WTC11 (cell line): Measurements from ENCODE around the gene AFP. TPM values are rescaled to one million over a fixed set of nuclear protein-coding genes. Genes with fewer than 3 reads are reported as not detected.

Experiments
- ATAC-seq: fragments of 200-7000 bp; cut with Tn5 transposase; 2 replicates; pipeline ENCODE4 v1.10.0; 2021; ENCODE audit warnings: mild to moderate bottlenecking, moderate library complexity
- CTCF ChIA-PET: fragments of 300-600 bp; sonication (Branson Sonifier 250); formaldehyde crosslinking; loops from one replicate; lab custom pipeline; 2021; ENCODE audit warnings: antibody characterized with exemption; lab: Charles Lee
- POLR2A ChIA-PET: fragments of 350-600 bp; sonication (Branson Sonifier 250); formaldehyde crosslinking; loops from one replicate; lab custom pipeline; 2021; ENCODE audit warnings: antibody characterized with exemption; lab: Charles Lee
- DNase-seq: peaks from one replicate; pipeline ENCODE4 v3.0.0; 2021; ENCODE audit warnings: low spot score
- H3K27ac Mint-ChIP-seq: 2 replicates; pipeline ENCODE4 v1.8.0; 2021; ENCODE audit warnings: mixed read lengths
- H3K27me3 Mint-ChIP-seq: 2 replicates; pipeline ENCODE4 v1.8.0; 2021; ENCODE audit warnings: low read depth, mild to moderate bottlenecking, moderate library complexity, mixed read lengths
- H3K36me3 Mint-ChIP-seq: 2 replicates; pipeline ENCODE4 v1.8.0; 2021; ENCODE audit warnings: mixed read lengths
- H3K4me1 Mint-ChIP-seq: 2 replicates; pipeline ENCODE4 v1.8.0; 2022; ENCODE audit warnings: mixed read lengths
- H3K4me3 Mint-ChIP-seq: 2 replicates; pipeline ENCODE4 v1.8.0; 2021; ENCODE audit warnings: mild to moderate bottlenecking, moderate library complexity, mixed read lengths
- H3K9me3 Mint-ChIP-seq: 2 replicates; pipeline ENCODE4 v1.8.0; 2021; ENCODE audit warnings: mixed read lengths
- ARID4B ChIP-seq: sonication (generic); formaldehyde crosslinking; IDR thresholded peaks from 2 replicates; pipeline ENCODE4 v1.8.0; 2023; ENCODE audit warnings: missing genetic modification reagents, mild to moderate bottlenecking, borderline replicate concordance
- ATF1 ChIP-seq: sonication (generic); formaldehyde crosslinking; IDR thresholded peaks from 2 replicates; pipeline ENCODE4 v1.8.1; 2023; ENCODE audit warnings: mild to moderate bottlenecking, moderate library complexity, missing genetic modification reagents
- CBFB ChIP-seq: sonication (generic); formaldehyde crosslinking; IDR thresholded peaks from 2 replicates; pipeline ENCODE4 v1.8.1; 2022; ENCODE audit warnings: mild to moderate bottlenecking, low read depth, missing genetic modification reagents
- CDX4 ChIP-seq: fragments of 250-450 bp; sonication (Bioruptor Pico); IDR thresholded peaks from 2 replicates; pipeline ENCODE4 v1.9.0; 2021; ENCODE audit warnings: moderate library complexity, mild to moderate bottlenecking, inconsistent platforms, borderline replicate concordance
- CREB1 ChIP-seq: sonication (generic); formaldehyde crosslinking; IDR thresholded peaks from 2 replicates; pipeline ENCODE4 v1.8.0; 2023; ENCODE audit warnings: mild to moderate bottlenecking, missing genetic modification reagents
- ERG ChIP-seq: fragments of 250-450 bp; sonication (Bioruptor Pico); IDR thresholded peaks from 2 replicates; pipeline ENCODE4 v1.8.0; 2021; ENCODE audit warnings: mild to moderate bottlenecking
- FOXP4 ChIP-seq: sonication (generic); formaldehyde crosslinking; IDR thresholded peaks from 2 replicates; pipeline ENCODE4 v1.8.0; 2022; ENCODE audit warnings: mild to moderate bottlenecking, missing genetic modification reagents
- GRHL2 ChIP-seq: fragments of 250-450 bp; sonication (Bioruptor Pico); IDR thresholded peaks from 2 replicates; pipeline ENCODE4 v1.8.0; 2022; ENCODE audit warnings: mild to moderate bottlenecking, moderate library complexity; ENCODE audit not compliant: insufficient replicate concordance, severe bottlenecking
- GTF2I ChIP-seq: fragments of 250-450 bp; sonication (Bioruptor Pico); conservative IDR thresholded peaks from 2 replicates; pipeline ENCODE4 v1.4.0; 2021; ENCODE audit warnings: mild to moderate bottlenecking
- HMGA2 ChIP-seq: fragments of 250-450 bp; sonication (Bioruptor Pico); IDR thresholded peaks from 2 replicates; pipeline ENCODE4 v1.4.0; 2021; ENCODE audit warnings: mild to moderate bottlenecking, moderate library complexity
- IRF1 ChIP-seq: sonication (generic); formaldehyde crosslinking; IDR thresholded peaks from 2 replicates; pipeline ENCODE4 v1.8.0; 2023; ENCODE audit warnings: missing genetic modification reagents
- KAT7 ChIP-seq: sonication (generic); formaldehyde crosslinking; IDR thresholded peaks from 2 replicates; pipeline ENCODE4 v1.8.1; 2023; ENCODE audit warnings: missing genetic modification reagents, mild to moderate bottlenecking, borderline replicate concordance
- MLX ChIP-seq: sonication (generic); formaldehyde crosslinking; IDR thresholded peaks from 2 replicates; pipeline ENCODE4 v1.8.1; 2023; ENCODE audit warnings: mild to moderate bottlenecking, missing genetic modification reagents, moderate library complexity
- MYBL2 ChIP-seq: sonication (generic); formaldehyde crosslinking; IDR thresholded peaks from 2 replicates; pipeline ENCODE4 v1.8.1; 2023; ENCODE audit warnings: mild to moderate bottlenecking, moderate library complexity, missing genetic modification reagents
- PRRX2 ChIP-seq: fragments of 250-450 bp; sonication (Bioruptor Pico); IDR thresholded peaks from 2 replicates; pipeline ENCODE4 v1.8.0; 2021; ENCODE audit warnings: mild to moderate bottlenecking
- RELA ChIP-seq: sonication (generic); formaldehyde crosslinking; IDR thresholded peaks from 2 replicates; pipeline ENCODE4 v1.8.1; 2022; ENCODE audit warnings: missing genetic modification reagents, mild to moderate bottlenecking, borderline replicate concordance
- RORB ChIP-seq: fragments of 250-450 bp; sonication (Bioruptor Pico); IDR thresholded peaks from 2 replicates; pipeline ENCODE4 v1.9.0; 2021; ENCODE audit warnings: mild to moderate bottlenecking
- SOX15 ChIP-seq: fragments of 250-450 bp; sonication (Bioruptor Pico); IDR thresholded peaks from 2 replicates; pipeline ENCODE4 v1.9.0; 2021; ENCODE audit warnings: mild to moderate bottlenecking
- TEAD4 ChIP-seq: sonication (generic); formaldehyde crosslinking; IDR thresholded peaks from 2 replicates; pipeline ENCODE4 v1.8.0; 2022; ENCODE audit warnings: mild to moderate bottlenecking, missing genetic modification reagents
- TP53 ChIP-seq: sonication (generic); formaldehyde crosslinking; IDR thresholded peaks from 2 replicates; pipeline ENCODE4 v1.8.1; 2023; ENCODE audit warnings: mild to moderate bottlenecking, missing genetic modification reagents
- ZMAT4 ChIP-seq: fragments of 250-450 bp; sonication (Bioruptor Pico); IDR thresholded peaks from 2 replicates; pipeline ENCODE4 v1.9.0; 2021; ENCODE audit warnings: mild to moderate bottlenecking
- ZNF121 ChIP-seq: sonication (generic); formaldehyde crosslinking; IDR thresholded peaks from 2 replicates; pipeline ENCODE4 v1.8.0; 2023; ENCODE audit warnings: missing genetic modification reagents
- ZNF425 ChIP-seq: fragments of 250-450 bp; sonication (Bioruptor Pico); conservative IDR thresholded peaks from 2 replicates; pipeline ENCODE4 v1.9.0; 2021; ENCODE audit warnings: mild to moderate bottlenecking
- total RNA-seq: library from RNA; stranded (reverse); gene quantifications from 3 replicates; pipeline ENCODE4 v1.2.3, GENCODE V29; 2021

Gene AFP
- total RNA-seq, 1 experiment from 2014 or later, result 1.8 TPM

GRCh38 chr4:73392936-73393335 lies 43.1 kb upstream of the AFP start:
- H3K4me1 Mint-ChIP-seq, result no peaks in the 10 kb centered on the region
- no peak for TF ChIP-seq CDX4 (CRISPR knock-in tag)
- TF ChIP-seq ATF1 (CRISPR knock-in tag), result no peak
- no peak for TF ChIP-seq HMGA2
- TF ChIP-seq ZMAT4 (CRISPR knock-in tag), result no peak
- TF ChIP-seq MLX (CRISPR knock-in tag), result no peak
- TF ChIP-seq TEAD4 (CRISPR knock-in tag), result no peak
- no peak for TF ChIP-seq GRHL2 (CRISPR knock-in tag)
- POLR2A ChIA-PET, result no interaction called here
- DNase-seq (no peak), ATAC-seq (no peak)
- H3K27ac Mint-ChIP-seq, result no peak overlapping the region
- no peak overlapping the region for H3K4me3 Mint-ChIP-seq
- CTCF ChIA-PET, result no interaction called here
- no peaks in the 10 kb centered on the region for H3K36me3 Mint-ChIP-seq
- no peaks in the 10 kb centered on the region for H3K27me3 Mint-ChIP-seq
- peaks cover 7% of the 10 kb centered on the region for H3K9me3 Mint-ChIP-seq

GRCh38 chr4:73396304-73396703 lies 39.7 kb upstream of the AFP start:
- no peaks in the 10 kb centered on the region for H3K27me3 Mint-ChIP-seq
- POLR2A ChIA-PET, result no interaction called here
- no peak overlapping the region for H3K4me3 Mint-ChIP-seq

More at GRCh38 chr4:73396304-73396703, 39.7 kb upstream of the AFP start:
- CTCF ChIA-PET, result no interaction called here
- H3K36me3 Mint-ChIP-seq, result no peaks in the 10 kb centered on the region
- no peak for DNase-seq
- TF ChIP-seq ERG (CRISPR knock-in tag) (no peak), ZNF425 (no peak), FOXP4 (no peak), RELA (no peak), ARID4B (CRISPR knock-in tag) (no peak), KAT7 (CRISPR knock-in tag) (no peak), PRRX2 (CRISPR knock-in tag) (no peak), RORB (no peak), GTF2I (CRISPR knock-in tag) (no peak), MYBL2 (CRISPR knock-in tag) (no peak), IRF1 (CRISPR knock-in tag) (no peak), CBFB (CRISPR knock-in tag) (no peak), TP53 (CRISPR knock-in tag) (no peak), SOX15 (no peak), ZNF121 (CRISPR knock-in tag) (no peak), CREB1 (CRISPR knock-in tag) (no peak)
- no peak for ATAC-seq
- no peak overlapping the region for H3K27ac Mint-ChIP-seq
- H3K4me1 Mint-ChIP-seq, result peaks cover 4% of the 10 kb centered on the region
- H3K9me3 Mint-ChIP-seq, result no peaks in the 10 kb centered on the region
